RWPE2 (cell line): ENCODE data around the gene MRPL18.

Experiments
- ATAC-seq: fragments of 200-7000 bp; cut with Tn5 transposase; 3 replicates; pipeline ENCODE4 v1.9.1; 2021; ENCODE audit warnings: low read depth
- DNase-seq: peaks from one replicate; pipeline ENCODE4 v3.0.0-alpha.2; 2020; ENCODE audit warnings: low spot score
- H3K27ac ChIP-seq: fragments of 450-650 bp; 2 replicates; pipeline ENCODE4 v1.5.1; 2017; ENCODE audit warnings: mild to moderate bottlenecking; ENCODE audit not compliant: poor library complexity, severe bottlenecking
- H3K27me3 ChIP-seq: fragments of 250-450 bp; sonication (Bioruptor Pico); 2 replicates; pipeline ENCODE4 v1.5.1; 2021; ENCODE audit warnings: mild to moderate bottlenecking, moderate library complexity; ENCODE audit not compliant: insufficient read depth, poor library complexity, severe bottlenecking
- H3K36me3 ChIP-seq: fragments of 250-450 bp; sonication (Bioruptor Pico); 2 replicates; pipeline ENCODE4 v1.5.1; 2020; ENCODE audit warnings: low read depth, mild to moderate bottlenecking, moderate library complexity
- H3K4me1 ChIP-seq: fragments of 250-450 bp; sonication (Bioruptor Pico); 2 replicates; pipeline ENCODE4 v1.5.1; 2021; ENCODE audit warnings: mild to moderate bottlenecking, moderate library complexity; ENCODE audit not compliant: insufficient read depth, poor library complexity, severe bottlenecking
- H3K4me3 ChIP-seq: fragments of 250-450 bp; sonication (Bioruptor Pico); 2 replicates; pipeline ENCODE4 v1.5.1; 2021; ENCODE audit warnings: mild to moderate bottlenecking, moderate library complexity; ENCODE audit not compliant: severe bottlenecking
- H3K9me3 ChIP-seq: fragments of 250-450 bp; sonication (Bioruptor Pico); 2 replicates; pipeline ENCODE4 v1.5.1; 2021; ENCODE audit warnings: mild to moderate bottlenecking, moderate library complexity; ENCODE audit not compliant: severe bottlenecking
- CTCF ChIP-seq: fragments of 450-650 bp; IDR thresholded peaks from one replicate; pipeline ENCODE4 v1.5.1; 2017; ENCODE audit warnings: mild to moderate bottlenecking, moderate library complexity; ENCODE audit not compliant: poor library complexity, severe bottlenecking

The MRPL18 gene

GRCh38 chr6:159797554-159797953 is 7.3 kb downstream of the MRPL18 start:
- Histone ChIP-seq H3K4me1 (no peaks in the 10 kb centered on the region), H3K4me3 (no peak overlapping the region), H3K27me3 (no peaks in the 10 kb centered on the region), H3K36me3 (peaks cover 67% of the 10 kb centered on the region), H3K27ac (no peak overlapping the region), H3K9me3 (no peaks in the 10 kb centered on the region)
- DNase-seq (no peak), ATAC-seq (no peak)
- TF ChIP-seq CTCF = no peak

- no peak within 1 kb of the TSS for H3K27ac ChIP-seq
- ATAC-seq (peak; percentile 85), DNase-seq (no peak)
Measured at GRCh38 chr6:159800141-159800865, 10.0 kb downstream of the MRPL18 start, which contains the start of gene PNLDC1. Gene PNLDC1, plus strand, starts transcription at chr6:159800276. Its CDS starts 32 bp downstream, at chr6:159800308.

GRCh38 chr6:159801935-159802334 is 11.7 kb downstream of the MRPL18 start:
- no peak for TF ChIP-seq CTCF
- ATAC-seq = no peak
- H3K4me1 ChIP-seq = no peaks in the 10 kb centered on the region
- H3K27me3 ChIP-seq = no peaks in the 10 kb centered on the region
- H3K27ac ChIP-seq = no peak overlapping the region
- H3K36me3 ChIP-seq = peaks cover 36% of the 10 kb centered on the region
- no peak for DNase-seq
- H3K4me3 ChIP-seq = no peak overlapping the region
- H3K9me3 ChIP-seq = no peaks in the 10 kb centered on the region

More at GRCh38 chr6:159800141-159800865, 10.0 kb downstream of the MRPL18 start, which contains the start of gene PNLDC1:
- Histone ChIP-seq H3K9me3 (no peaks in the 10 kb centered on the region), H3K27me3 (no peaks in the 10 kb centered on the region), H3K36me3 (peaks cover 40% of the 10 kb centered on the region), H3K4me3 (peak within 1 kb of the TSS; percentile 48), H3K4me1 (no peaks in the 10 kb centered on the region)
- no peak for TF ChIP-seq CTCF

GRCh38 chr6:159804504-159804903 is 14.2 kb downstream of the MRPL18 start:
- Histone ChIP-seq H3K4me3 (no peak overlapping the region), H3K36me3 (peaks cover 12% of the 10 kb centered on the region), H3K4me1 (peaks cover 5% of the 10 kb centered on the region), H3K9me3 (no peaks in the 10 kb centered on the region), H3K27me3 (no peaks in the 10 kb centered on the region), H3K27ac (no peak overlapping the region)
- ATAC-seq = no peak
- no peak for DNase-seq
- TF ChIP-seq CTCF = no peak

- DNase-seq = no peak
Measured at GRCh38 chr6:159805440-159806020, 15.3 kb downstream of the MRPL18 start.

More at GRCh38 chr6:159805440-159806020, 15.3 kb downstream of the MRPL18 start:
- no peak for ATAC-seq
- Histone ChIP-seq H3K9me3 (no peaks in the 10 kb centered on the region), H3K36me3 (peaks cover 8% of the 10 kb centered on the region), H3K4me3 (no peak overlapping the region), H3K4me1 (peaks cover 5% of the 10 kb centered on the region), H3K27me3 (no peaks in the 10 kb centered on the region), H3K27ac (no peak overlapping the region)
- no peak for TF ChIP-seq CTCF
